T-helper 17 cell (primary cell): ENCODE results near the gene SCN1B. TPM values are rescaled to one million over a fixed set of nuclear protein-coding genes. Genes with fewer than 3 reads are reported as not detected.

Source experiments
- ATAC-seq: fragments of 150-1000 bp; cut with Tn5 transposase; 2 replicates; pipeline ENCODE4 v1.10.0; 2021; ENCODE audit warnings: mild to moderate bottlenecking, moderate library complexity
- DNase-seq, 3 donors: peaks; one replicate each; pipeline versions ENCODE4 v3.0.0 to v3.0.0-alpha.2; 2020 to 2021
- H3K9me3 ChIP-seq: one replicate; pipeline ENCODE4 v1.7.0; 2013; ENCODE audit warnings: low read length, mild to moderate bottlenecking; ENCODE audit not compliant: control insufficient read depth, poor library complexity, severe bottlenecking
- H3K27ac Mint-ChIP-seq: one replicate; pipeline ENCODE4 v1.8.0; 2022; ENCODE audit warnings: mild to moderate bottlenecking, moderate library complexity, mixed read lengths
- H3K27me3 Mint-ChIP-seq: one replicate; pipeline ENCODE4 v1.8.0; 2022; ENCODE audit warnings: mixed read lengths
- H3K36me3 Mint-ChIP-seq: one replicate; pipeline ENCODE4 v1.8.0; 2022; ENCODE audit warnings: low read depth, mixed read lengths
- H3K4me1 Mint-ChIP-seq: one replicate; pipeline ENCODE4 v1.8.0; 2022; ENCODE audit warnings: mild to moderate bottlenecking, mixed read lengths
- H3K4me3 Mint-ChIP-seq: one replicate; pipeline ENCODE4 v1.8.0; 2022; ENCODE audit warnings: mild to moderate bottlenecking, moderate library complexity, mixed read lengths
- total RNA-seq, 4 donors: library from RNA in 2 of 4; stranded (reverse) in 2 of 4; gene quantifications; one replicate each; pipeline ENCODE4 v1.2.3 and lab custom pipeline; 2022 to 2026

The SCN1B gene
- total RNA-seq, 2 donors from 2014 or later = 1.9 to 6.2 TPM

DNA sequence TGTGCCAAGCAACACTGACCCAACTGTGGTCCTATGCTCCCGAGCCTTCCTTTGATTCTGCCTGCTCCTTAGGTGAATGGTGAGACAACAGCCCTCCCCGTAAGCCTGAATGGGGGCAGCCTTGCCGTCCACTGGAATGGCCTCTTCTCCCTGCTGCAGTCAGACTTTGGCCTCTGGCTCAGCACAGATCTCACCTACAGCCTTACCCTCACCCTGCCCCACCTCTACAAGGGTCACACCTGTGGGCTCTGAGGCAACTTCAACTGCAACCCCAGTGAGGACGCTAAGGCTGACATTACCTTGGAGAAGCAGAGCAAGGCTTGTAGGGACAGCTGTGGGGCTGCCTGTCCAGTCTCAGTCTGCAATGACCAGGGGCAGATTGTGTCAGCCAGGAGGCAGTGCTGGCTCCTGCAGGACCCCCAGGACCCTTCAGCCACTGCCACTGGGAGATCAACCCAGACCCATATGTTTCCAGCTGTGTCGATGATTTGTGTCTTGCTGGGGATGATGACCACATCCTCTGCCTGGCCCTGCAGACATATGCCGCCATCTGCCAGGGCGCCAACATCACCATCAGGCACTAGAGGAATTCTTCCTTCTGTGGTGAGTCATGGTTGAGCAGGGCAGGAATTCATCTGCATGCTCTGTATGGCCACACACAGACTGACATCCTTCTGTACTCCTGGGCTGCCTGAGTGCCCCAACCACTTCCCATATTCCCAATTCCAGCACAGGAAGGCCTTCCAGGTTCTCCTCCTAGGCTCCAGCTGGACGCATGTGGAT is 58.1 kb downstream of the SCN1B start:
- no peak overlapping the region for H3K4me3 Mint-ChIP-seq
- DNase-seq = no peak

DNA sequence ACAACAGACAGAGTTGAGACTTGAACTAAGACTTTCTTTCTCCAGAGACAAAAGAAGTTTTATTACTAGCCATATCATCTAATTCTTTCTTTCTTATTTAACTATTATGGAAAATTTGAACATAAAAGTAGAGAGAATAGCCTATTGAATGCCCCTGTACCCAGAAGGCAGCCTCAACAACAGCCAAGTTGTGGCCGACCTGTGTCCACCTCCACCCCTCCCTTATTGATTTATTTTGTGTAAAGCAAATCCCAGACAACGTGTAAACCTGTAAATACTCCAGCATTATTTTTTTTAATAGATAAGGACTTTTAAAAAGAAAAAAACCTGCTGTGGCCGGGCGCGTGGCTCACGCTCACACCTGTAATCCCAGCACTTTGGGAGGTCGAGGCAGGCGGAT is 59.3 kb downstream of the SCN1B start:
- Mint-ChIP-seq H3K27me3 (peaks cover 6% of the 10 kb centered on the region), H3K36me3 (no peaks in the 10 kb centered on the region), H3K4me3 (no peak overlapping the region), H3K27ac (no peak overlapping the region), H3K4me1 (peaks cover 5% of the 10 kb centered on the region)
- no peak for DNase-seq
- no peak for ATAC-seq
- no peaks in the 10 kb centered on the region for H3K9me3 ChIP-seq

More for the DNA sequence above, 58.1 kb downstream of the SCN1B start:
- ATAC-seq = no peak
- no peaks in the 10 kb centered on the region for H3K9me3 ChIP-seq
- Mint-ChIP-seq H3K27ac (no peak overlapping the region), H3K36me3 (no peaks in the 10 kb centered on the region), H3K4me1 (peaks cover 5% of the 10 kb centered on the region), H3K27me3 (peaks cover 6% of the 10 kb centered on the region)

Other genes with a start within 250 kb of the SCN1B start
- gene ZNF30, start 103.6 kb upstream of the SCN1B start, total RNA-seq = 1 to 10 TPM; 3.0 to 3.5 TPM
- 10 to 100 TPM; 15.1 to 15.5 TPM for gene ZNF792, start 66.2 kb upstream of the SCN1B start, total RNA-seq
- gene GRAMD1A, start 30.1 kb upstream of the SCN1B start, total RNA-seq = 100 to 1,000 TPM; 153 to 162 TPM
- gene HPN, start 11.3 kb downstream of the SCN1B start, total RNA-seq = under 1 TPM in 1 of 2 donors, not detected in 1; 0.89 TPM
- gene FXYD3, start 85.4 kb downstream of the SCN1B start, total RNA-seq = not detected
- gene LGI4, start 104.6 kb downstream of the SCN1B start, total RNA-seq = under 1 TPM; 0.39 to 0.52 TPM
- 1 to 10 TPM; 1.8 to 4.7 TPM for gene FXYD1, start 108.4 kb downstream of the SCN1B start, total RNA-seq
- gene FXYD7, start 112.8 kb downstream of the SCN1B start, total RNA-seq = 10 to 100 TPM; 17.1 to 20.6 TPM
- 100 to 1,000 TPM; 533 to 557 TPM for gene FXYD5, start 124.3 kb downstream of the SCN1B start, total RNA-seq
- gene FAM187B, start 198.3 kb downstream of the SCN1B start, total RNA-seq = not detected
- 10 to 100 TPM; 42.6 to 44.5 TPM for gene LSR, start 218.5 kb downstream of the SCN1B start, total RNA-seq
- gene USF2, start 238.5 kb downstream of the SCN1B start, total RNA-seq = 100 to 1,000 TPM; 204 to 299 TPM